GM12878 (cell line): ENCODE measurements around the gene PPP1R7. TPM values are rescaled to one million over a fixed set of nuclear protein-coding genes. Genes with fewer than 3 reads are reported as not detected.

Experiments
- ASH2L ChIP-seq: fragments of 300-600, 200-600 bp; sonication (generic); IDR thresholded peaks from 2 replicates; pipeline ENCODE4 v1.6.1; 2017; ENCODE audit warnings: low read depth, mild to moderate bottlenecking, borderline replicate concordance
- BMI1 ChIP-seq: fragments of 450-650 bp; IDR thresholded peaks from 2 replicates; pipeline ENCODE4 v1.6.1; 2016; ENCODE audit warnings: mild to moderate bottlenecking, moderate library complexity, borderline replicate concordance
- CREM ChIP-seq: IDR thresholded peaks from 2 replicates; pipeline ENCODE4 v1.6.1; 2014; ENCODE audit warnings: antibody characterized with exemption, low read depth
- EZH2 ChIP-seq: IDR thresholded peaks from 2 replicates; pipeline ENCODE4 v1.6.1; 2012; ENCODE audit warnings: low read depth, mild to moderate bottlenecking, control low read depth, inconsistent platforms, low read length, borderline replicate concordance; ENCODE audit not compliant: control insufficient read depth
- HDGF ChIP-seq: fragments of 450-650 bp; IDR thresholded peaks from 2 replicates; pipeline ENCODE4 v1.6.1; 2016; ENCODE audit warnings: antibody characterized with exemption
- IRF5 ChIP-seq: fragments of 450-650 bp; IDR thresholded peaks from 2 replicates; pipeline ENCODE4 v1.6.1; 2017; ENCODE audit warnings: borderline replicate concordance
- JUNB ChIP-seq: IDR thresholded peaks from 2 replicates; pipeline ENCODE4 v1.6.1; 2016; ENCODE audit warnings: antibody characterized with exemption, mild to moderate bottlenecking
- KLF5 ChIP-seq: fragments of 450-650 bp; IDR thresholded peaks from 2 replicates; pipeline ENCODE4 v1.6.1; 2014; ENCODE audit warnings: mild to moderate bottlenecking; ENCODE audit not compliant: partially characterized antibody
- NKRF ChIP-seq: fragments of 450-650 bp; conservative IDR thresholded peaks from 2 replicates; pipeline ENCODE4 v1.6.1; 2017; ENCODE audit warnings: mild to moderate bottlenecking, moderate library complexity
- PAX5 ChIP-seq: IDR thresholded peaks from 2 replicates; pipeline ENCODE4 v1.6.1; 2011; ENCODE audit warnings: low read depth, low read length, borderline replicate concordance
- RB1 ChIP-seq: fragments of 450-650 bp; formaldehyde crosslinking; IDR thresholded peaks from 2 replicates; pipeline ENCODE4 v1.6.1; 2017; ENCODE audit warnings: mild to moderate bottlenecking, borderline replicate concordance
- RFX5 ChIP-seq: IDR thresholded peaks from 2 replicates; pipeline ENCODE4 v1.6.1; 2011; ENCODE audit warnings: low read depth, low read length, improper control_type of control experiment
- SMAD5 ChIP-seq: IDR thresholded peaks from 2 replicates; pipeline ENCODE4 v1.6.1; 2016; ENCODE audit warnings: antibody characterized with exemption, low read depth
- YY1 ChIP-seq: IDR thresholded peaks from 2 replicates; pipeline ENCODE4 v1.6.1; 2011; ENCODE audit warnings: low read depth, mild to moderate bottlenecking, low read length
- ZBTB33 ChIP-seq: fragments of 450-650 bp; IDR thresholded peaks from 2 replicates; pipeline ENCODE4 v1.6.1; 2017; ENCODE audit warnings: mild to moderate bottlenecking
- ZNF24 ChIP-seq: fragments of 450-650 bp; IDR thresholded peaks from 2 replicates; pipeline ENCODE4 v1.6.1; 2017; ENCODE audit warnings: antibody characterized with exemption, mild to moderate bottlenecking
- polyA plus RNA-seq, 11 experiments: library from polyadenylated mRNA; depleted of rRNA in 4 of 11; unstranded in 6 of 11; stranded (reverse) in 5 of 11; fragments of >200 nt; fragmentation: Nextera tagmentation in 4 of 11; fragmentation: Illumina TruSeq in 1 of 11; extraction: Ambion mirVana in 4 of 11; extraction: Trizol in 1 of 11; gene quantifications; 1 replicate in 1 of 11; 2 replicates in 10 of 11; pipeline versions ENCODE4 v1.2.1 to v1.2.3, GENCODE V29; 2011 to 2016; ENCODE audit warnings: inconsistent platforms in 2 of 11, missing spikeins in 2 of 11, low read depth in 1 of 11
- total RNA-seq, 4 experiments: library from RNA; depleted of rRNA in 3 of 4; stranded (reverse); fragments of >200 nt in 3 of 4; fragmentation: Illumina TruSeq in 1 of 4; extraction: Trizol in 1 of 4; gene quantifications; 2 replicates each; pipeline versions ENCODE4 v1.2.1 to v1.2.3, GENCODE V29; 2013 to 2021
- TF ChIP-seq, protein P1 (sequence below): fragments of 450-650 bp; IDR thresholded peaks from 2 replicates; pipeline ENCODE4 v1.6.1; 2017; ENCODE audit warnings: mild to moderate bottlenecking, moderate library complexity
- TF ChIP-seq, protein P2 (sequence below): fragments of 450-650 bp; IDR thresholded peaks from 2 replicates; pipeline ENCODE4 v1.6.1; 2018; ENCODE audit warnings: borderline replicate concordance, mild to moderate bottlenecking; ENCODE audit not compliant: partially characterized antibody

PPP1R7 gene
- total and polyA plus RNA-seq, 10 of the 15 experiments (the other 5 are each of a cell fraction or from before 2014, with no cell fraction given), result 78.5 to 174 (median 93.7) TPM

- TF ChIP-seq, protein P1, sequence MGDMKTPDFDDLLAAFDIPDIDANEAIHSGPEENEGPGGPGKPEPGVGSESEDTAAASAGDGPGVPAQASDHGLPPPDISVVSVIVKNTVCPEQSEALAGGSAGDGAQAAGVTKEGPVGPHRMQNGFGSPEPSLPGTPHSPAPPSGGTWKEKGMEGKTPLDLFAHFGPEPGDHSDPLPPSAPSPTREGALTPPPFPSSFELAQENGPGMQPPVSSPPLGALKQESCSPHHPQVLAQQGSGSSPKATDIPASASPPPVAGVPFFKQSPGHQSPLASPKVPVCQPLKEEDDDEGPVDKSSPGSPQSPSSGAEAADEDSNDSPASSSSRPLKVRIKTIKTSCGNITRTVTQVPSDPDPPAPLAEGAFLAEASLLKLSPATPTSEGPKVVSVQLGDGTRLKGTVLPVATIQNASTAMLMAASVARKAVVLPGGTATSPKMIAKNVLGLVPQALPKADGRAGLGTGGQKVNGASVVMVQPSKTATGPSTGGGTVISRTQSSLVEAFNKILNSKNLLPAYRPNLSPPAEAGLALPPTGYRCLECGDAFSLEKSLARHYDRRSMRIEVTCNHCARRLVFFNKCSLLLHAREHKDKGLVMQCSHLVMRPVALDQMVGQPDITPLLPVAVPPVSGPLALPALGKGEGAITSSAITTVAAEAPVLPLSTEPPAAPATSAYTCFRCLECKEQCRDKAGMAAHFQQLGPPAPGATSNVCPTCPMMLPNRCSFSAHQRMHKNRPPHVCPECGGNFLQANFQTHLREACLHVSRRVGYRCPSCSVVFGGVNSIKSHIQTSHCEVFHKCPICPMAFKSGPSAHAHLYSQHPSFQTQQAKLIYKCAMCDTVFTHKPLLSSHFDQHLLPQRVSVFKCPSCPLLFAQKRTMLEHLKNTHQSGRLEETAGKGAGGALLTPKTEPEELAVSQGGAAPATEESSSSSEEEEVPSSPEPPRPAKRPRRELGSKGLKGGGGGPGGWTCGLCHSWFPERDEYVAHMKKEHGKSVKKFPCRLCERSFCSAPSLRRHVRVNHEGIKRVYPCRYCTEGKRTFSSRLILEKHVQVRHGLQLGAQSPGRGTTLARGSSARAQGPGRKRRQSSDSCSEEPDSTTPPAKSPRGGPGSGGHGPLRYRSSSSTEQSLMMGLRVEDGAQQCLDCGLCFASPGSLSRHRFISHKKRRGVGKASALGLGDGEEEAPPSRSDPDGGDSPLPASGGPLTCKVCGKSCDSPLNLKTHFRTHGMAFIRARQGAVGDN, result no peak
- no peak for TF ChIP-seq JUNB
- no peak for TF ChIP-seq ASH2L
- TF ChIP-seq ZBTB33, result no peak
- TF ChIP-seq YY1, result peak; percentile 92
- TF ChIP-seq RFX5, result 0 out of 2 replicates have a peak, but pooled peaks have one; percentile 44
- TF ChIP-seq, protein P2, sequence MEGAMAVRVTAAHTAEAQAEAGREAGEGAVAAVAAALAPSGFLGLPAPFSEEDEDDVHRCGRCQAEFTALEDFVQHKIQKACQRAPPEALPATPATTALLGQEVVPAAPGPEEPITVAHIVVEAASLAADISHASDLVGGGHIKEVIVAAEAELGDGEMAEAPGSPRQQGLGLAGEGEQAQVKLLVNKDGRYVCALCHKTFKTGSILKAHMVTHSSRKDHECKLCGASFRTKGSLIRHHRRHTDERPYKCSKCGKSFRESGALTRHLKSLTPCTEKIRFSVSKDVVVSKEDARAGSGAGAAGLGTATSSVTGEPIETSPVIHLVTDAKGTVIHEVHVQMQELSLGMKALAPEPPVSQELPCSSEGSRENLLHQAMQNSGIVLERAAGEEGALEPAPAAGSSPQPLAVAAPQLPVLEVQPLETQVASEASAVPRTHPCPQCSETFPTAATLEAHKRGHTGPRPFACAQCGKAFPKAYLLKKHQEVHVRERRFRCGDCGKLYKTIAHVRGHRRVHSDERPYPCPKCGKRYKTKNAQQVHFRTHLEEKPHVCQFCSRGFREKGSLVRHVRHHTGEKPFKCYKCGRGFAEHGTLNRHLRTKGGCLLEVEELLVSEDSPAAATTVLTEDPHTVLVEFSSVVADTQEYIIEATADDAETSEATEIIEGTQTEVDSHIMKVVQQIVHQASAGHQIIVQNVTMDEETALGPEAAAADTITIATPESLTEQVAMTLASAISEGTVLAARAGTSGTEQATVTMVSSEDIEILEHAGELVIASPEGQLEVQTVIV, result no peak
- no peak for TF ChIP-seq IRF5
- peak; percentile 96; the same call in 1 of the 2 replicates for TF ChIP-seq RB1
- TF ChIP-seq ZNF24, result no peak
- TF ChIP-seq PAX5, result no peak
- TF ChIP-seq KLF5, result no peak
- no peak for TF ChIP-seq EZH2
- peak; percentile 56; the same call in 1 of the 2 replicates for TF ChIP-seq BMI1
- TF ChIP-seq NKRF, result peak; percentile 96; the same call in 1 of the 2 replicates
- no peak for TF ChIP-seq HDGF
- TF ChIP-seq SMAD5, result no peak
- 0 out of 2 replicates have a peak, but pooled peaks have one; percentile 28 for TF ChIP-seq CREM
Measured at GRCh38 chr2:241148891-241149674, 1.2 kb upstream of the PPP1R7 start, which contains the start of gene PASK (continued).
